ENCODE data around the gene CMTM8.

Gene CMTM8

DNA sequence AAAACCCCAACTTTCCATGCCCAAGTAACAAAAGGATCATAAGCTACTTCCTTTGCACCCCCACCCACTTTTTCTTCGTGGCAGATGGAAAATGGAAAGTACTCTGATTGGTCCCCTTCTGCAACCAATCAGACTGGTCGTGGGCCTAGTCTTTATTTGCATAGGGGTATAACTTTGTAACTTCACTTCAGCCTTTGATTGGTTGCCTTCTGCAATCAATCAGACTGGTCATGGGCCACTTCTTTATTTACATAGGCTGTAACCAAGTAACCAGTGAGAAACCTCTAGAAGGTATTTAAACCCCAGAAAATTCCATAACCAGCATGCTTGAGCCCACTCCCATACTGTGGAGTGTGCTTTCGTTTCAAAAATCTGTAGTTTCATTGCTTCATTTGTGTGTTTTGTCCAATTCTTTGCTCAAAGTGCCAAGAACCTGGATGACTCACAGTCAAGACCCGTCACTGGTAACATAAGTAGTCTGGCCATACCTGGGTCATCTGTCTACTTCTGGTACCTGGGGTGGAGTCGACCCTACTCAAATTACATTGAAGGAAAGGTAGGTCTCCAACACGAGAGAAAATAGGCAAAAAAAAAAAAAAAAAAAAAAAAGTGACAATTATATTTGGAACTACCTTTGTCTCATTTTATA lies 41.9 kb downstream of the CMTM8 start:
- FAIRE-seq, result no peak

DNA sequence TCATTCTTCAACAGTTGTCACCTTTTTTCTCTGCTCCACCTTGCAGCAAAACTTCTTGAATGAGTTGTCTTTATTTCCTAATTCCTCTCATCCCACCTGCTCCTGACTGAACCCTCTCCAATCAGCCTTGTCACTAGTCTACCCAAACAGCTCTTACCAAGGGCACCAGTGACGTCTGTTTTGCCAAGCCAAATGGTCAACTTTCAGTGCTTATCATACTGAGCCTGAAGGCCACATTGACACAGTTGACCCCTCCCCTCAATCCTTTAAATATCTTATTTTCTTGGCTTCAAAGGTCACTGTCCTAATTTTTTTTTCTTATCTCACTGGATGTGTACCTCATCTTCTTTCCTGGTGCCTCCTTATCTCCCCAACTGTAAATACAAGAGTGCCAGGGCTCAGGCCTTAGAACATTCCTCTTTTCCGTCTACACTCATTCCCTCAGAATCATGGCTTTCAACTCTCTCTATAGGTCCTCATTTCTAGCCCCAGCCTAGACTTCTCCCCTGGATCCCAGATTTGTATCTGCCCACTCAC lies 43.2 kb downstream of the CMTM8 start:
- FAIRE-seq, result no peak

GRCh38 chr3:32282578-32283154 lies 44.2 kb downstream of the CMTM8 start:
- no peak for FAIRE-seq

DNA sequence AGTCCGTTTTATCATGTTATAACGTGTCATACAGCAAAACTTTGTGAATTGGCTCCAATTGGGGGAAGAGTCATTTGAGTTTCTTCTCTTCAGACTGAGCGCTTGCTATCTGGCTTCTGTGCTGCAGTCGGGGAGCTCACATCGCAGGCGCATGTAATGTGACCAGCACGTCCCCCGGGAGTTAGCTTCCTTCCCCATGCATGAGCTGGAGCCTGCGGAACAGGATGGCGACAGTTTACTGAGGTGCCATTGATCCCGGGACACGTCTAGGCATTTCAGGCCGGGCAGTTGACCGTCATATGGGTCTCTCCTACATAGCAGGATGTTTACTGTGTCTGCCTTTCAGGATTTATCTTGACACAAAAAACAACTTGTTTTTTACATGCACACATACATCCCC lies 44.8 kb downstream of the CMTM8 start:
- FAIRE-seq, result no peak

DNA sequence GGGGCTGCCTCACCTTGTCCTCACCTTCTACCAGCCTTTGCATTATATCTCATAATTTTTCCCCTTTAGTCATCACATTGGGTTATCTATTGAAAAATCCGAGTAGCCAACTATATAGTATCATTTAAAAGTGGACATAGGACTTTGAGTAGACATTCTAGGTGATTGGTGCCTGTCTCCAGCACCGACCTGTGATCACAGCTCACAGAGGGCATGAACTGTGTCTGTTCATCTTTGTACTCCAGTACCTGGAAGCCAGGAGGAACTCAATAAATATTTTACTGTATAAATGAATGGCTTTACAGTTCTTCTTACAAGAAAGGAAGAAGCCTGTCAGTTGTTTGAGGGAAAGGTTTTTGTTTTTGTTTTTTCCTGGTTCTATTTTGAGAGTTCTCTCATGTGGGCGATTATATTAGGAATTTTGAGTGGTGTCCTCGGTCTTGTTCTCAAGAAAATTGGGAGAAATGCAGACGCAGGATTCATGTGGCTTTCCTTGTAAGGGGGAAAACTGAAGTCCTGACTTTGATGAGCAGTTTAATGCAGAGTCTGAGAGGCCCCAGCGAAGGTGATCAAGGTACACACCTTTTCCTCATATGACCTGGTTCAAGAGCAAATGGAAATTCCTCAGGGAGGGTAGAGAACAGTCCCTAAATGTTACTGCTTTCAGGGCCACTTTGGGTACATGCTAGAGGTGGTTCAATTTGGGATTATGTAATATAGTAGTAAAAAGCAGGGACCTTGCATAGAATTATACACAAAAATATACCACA lies 46.1 kb downstream of the CMTM8 start:
- no peak for FAIRE-seq

DNA sequence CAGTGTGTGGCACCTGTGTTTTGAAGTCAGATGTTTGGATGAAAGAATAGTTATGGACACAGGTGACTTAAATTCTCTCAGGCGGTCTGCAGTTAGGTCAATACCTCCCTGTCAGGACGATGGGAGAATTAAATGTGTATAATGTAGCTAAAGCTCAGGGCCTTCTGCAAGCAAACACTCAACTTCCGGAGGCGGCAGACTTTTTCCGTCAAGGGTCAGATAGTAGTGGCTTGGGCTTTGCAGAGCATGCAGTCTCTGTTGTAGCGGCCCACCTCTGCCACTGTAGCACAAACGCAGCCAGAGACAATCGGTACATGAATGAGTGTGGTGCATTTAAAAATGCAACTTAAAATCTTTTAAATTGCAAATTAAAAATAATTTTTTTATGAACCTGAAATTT lies 47.4 kb downstream of the CMTM8 start:
- no peak for FAIRE-seq

DNA sequence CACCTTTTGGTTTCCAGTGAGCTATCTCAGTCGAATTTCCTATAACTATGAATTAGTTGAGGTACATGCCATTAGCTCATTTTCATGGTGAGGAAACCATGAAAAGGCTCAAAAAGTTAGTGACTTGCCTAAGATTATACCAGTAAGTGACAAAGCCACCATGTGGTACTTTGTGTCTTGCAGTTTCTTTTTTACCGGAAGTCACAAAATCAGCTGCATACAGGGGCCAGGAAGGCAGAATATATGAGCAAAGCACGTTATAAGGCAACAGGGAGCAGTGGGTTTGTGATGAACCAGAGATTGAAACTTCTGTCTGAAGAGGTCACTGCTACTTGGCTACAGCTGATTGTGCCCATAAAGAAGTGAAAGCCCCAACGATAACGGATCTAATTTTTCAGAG lies 50.3 kb downstream of the CMTM8 start:
- FAIRE-seq, result no peak

- FAIRE-seq, result peak; percentile 96
These were observed 52.1 kb downstream of the CMTM8 start for GRCh38 chr3:32290619-32291018.

GRCh38 chr3:32292085-32292796 lies 53.8 kb downstream of the CMTM8 start:
- FAIRE-seq, result no peak

DNA sequence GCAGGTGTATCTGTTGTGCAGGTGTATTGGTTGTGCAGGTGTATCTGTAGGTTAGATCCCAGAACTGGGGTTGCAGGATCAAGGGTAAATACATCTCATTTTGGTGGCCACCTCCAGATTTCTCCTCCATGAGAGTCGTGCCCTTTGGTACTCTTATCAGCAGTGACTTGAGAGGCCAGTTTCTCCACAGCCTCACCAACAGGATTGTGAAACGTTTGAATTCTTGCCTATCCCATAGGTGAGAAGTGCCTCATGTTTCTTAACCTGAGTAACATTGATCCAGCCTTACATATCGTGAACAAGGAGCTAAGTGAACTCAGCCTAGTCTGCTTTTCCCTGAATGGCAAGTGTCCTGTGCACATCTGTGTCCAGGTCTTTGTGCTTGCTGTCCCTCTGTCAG lies 55.4 kb downstream of the CMTM8 start:
- FAIRE-seq, result no peak

GRCh38 chr3:32296251-32297204 lies 58.0 kb downstream of the CMTM8 start:
- FAIRE-seq, result peak; percentile 87

DNA sequence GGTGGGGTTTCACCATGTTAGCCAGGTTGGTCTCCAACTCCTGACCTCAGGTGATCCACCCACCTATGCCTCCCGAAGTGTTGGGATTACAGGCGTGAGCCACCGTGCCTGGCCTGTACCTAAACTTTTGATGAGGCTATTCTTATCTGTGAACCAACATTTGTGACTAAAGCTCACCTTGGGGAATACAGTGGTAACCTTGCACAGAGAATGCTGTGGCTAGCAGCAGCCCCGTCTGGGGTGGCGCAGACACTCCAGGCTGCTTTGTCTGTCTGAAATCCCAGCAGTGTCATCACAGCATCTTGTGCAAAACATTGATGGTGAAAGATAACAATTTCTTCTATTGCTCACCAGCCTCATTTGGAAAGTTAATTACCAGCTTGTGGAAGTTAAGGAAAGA lies 58.9 kb downstream of the CMTM8 start:
- FAIRE-seq, result no peak

DNA sequence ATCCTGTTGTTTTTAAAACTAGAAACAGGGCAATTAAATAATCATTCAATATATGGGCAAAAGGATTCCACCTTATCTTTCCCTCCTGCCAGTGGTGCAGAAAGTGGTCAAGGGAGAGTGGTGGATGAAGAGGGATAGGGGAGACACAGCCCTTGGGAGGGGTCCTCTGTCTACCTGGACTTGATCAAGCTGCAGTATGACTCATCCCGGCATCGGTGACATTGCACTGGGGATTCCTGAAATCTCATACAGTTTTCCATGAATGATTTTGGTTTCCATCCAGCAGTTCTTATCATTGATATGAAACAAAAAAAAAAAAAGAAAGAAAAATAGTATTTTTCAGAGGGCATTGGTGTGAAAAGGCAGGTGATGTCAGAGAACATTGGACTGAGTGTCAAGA lies 62.9 kb downstream of the CMTM8 start:
- FAIRE-seq, result no peak

DNA sequence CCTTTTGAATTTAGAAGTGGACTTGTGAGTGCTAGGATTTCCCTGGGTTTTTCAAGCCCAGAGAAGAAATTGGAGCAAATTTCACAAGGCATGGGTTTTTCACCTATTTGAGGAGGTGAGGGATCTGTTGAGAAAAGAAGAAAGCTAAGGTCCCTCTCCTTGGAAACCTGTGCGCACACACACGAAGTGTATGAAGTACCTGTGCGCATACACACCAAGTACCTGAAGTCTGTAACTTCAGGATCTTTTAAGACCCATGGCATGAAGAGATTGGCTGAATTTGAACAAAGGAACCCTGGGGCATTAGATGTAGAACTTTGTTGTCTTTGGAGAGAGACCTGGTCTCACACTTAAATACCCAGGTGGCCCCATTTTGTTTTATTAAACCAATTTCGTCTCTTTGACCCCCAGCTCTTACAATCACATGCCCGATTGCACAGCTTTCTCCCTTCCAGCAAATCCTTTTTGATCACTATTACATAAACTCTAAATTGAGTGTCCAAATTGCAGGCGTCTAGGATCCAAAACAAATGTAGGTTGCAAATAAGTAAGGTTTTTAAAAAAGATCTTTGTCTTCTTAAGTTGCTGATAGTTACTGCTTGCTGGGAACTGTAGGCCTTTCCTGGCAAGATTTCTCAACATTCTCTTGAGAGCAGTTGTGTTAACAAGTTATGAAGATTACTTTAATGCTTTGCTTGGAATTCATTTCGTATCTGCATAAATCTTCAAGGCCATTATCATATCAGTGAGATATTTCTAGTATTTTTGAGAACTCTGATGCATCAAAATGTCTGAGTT lies 64.3 kb downstream of the CMTM8 start:
- no peak for FAIRE-seq

- peak; percentile 81 for FAIRE-seq
These were observed 64.9 kb downstream of the CMTM8 start for GRCh38 chr3:32303399-32303747.

DNA sequence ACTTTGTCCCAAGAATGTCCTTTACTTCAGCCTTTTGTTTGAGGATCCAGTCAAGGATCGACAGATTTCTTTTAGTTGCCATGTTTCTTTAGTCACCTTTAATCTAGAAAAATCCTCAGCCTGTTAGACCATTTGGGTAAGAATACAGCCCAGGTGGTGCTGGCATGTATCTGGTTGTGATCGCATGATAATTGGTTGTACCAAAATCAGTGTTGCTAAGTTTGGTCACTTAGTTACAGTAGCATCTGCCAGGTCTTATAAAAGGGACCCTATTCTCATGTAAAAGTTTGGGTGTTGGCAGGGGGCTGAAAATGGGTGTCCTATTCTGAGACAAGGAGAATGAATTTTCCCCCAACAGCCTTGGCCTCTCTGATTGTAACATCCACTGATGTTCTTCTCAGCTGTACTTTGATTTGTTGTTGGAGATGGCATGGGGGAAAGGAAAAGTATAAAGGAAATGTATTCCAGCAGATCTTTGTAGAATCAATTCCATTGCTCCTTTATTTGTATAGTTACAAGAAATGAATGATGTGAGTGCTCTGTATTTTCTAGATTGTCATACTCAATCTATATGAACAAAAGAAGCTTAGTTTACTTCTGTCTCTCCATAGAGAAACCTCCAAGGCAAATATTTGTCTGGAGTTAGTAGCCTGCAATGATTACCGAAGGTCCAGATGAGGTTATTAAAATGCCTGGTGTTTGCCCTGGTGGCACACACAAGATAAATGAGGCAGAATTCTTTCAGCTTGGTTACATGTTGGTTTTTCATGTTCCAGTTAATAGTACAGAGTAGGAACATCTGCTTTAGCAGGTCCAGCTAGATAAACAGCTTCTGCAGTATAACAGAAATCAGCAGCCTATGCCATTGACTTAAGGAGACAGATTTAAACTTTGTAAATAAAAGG lies 65.7 kb downstream of the CMTM8 start:
- peak; percentile 99 for FAIRE-seq

DNA sequence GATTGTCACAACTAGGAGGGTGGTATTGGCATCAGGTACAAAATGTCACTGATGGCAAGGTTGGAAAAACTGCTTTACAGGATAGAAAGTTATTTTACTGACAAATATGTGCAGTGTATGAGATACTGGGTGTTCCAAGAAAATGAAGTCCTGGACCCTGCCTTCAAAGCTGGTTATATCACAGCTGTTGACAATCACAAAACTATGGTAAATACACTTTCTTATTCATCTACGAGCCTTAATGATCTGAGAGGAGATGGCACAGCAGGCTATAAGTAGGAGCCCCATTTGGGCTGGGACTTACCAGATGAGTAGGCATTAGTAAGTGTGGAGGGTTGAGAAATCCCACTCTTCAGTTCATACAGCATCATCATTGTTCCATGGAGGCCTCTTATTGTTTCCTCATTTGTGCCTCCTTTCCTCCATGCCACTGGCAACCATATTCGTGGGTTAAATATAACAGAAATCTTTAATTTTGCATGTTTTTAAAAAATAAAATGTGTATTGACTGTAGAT lies 66.9 kb downstream of the CMTM8 start:
- no peak for FAIRE-seq

- no peak for FAIRE-seq
These were observed 67.6 kb downstream of the CMTM8 start for GRCh38 chr3:32306072-32306471.

- no peak for FAIRE-seq
These were observed 69.1 kb downstream of the CMTM8 start for GRCh38 chr3:32307591-32307990.

DNA sequence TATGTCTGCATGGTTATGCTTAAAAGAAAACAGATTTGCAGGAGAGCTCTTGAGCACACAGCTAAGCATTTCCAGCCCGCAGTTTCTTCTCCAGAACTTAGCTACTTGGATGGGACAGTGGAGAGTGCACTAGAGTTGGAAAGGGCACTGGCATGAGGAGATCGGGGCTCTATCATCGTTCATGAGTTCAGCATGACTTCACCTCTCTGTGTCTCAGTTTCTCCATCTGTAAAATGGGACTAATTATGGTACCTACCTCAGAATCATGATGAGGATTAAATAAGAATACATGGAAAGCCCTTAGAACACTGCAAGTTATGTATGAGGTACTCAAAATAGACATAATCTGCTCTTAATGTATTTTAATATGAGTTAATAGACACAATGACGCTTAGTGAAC lies 69.9 kb downstream of the CMTM8 start:
- FAIRE-seq, result no peak

All from islet of Langerhans (tissue), 1 donor.